Stomach smooth muscle (tissue), 2 donors: ENCODE data around the gene ANKH.

Experiments used
- H3K27ac ChIP-seq: one replicate; pipeline ENCODE4 v1.7.0; 2013; ENCODE audit warnings: mild to moderate bottlenecking, low read length, inconsistent platforms
- H3K27me3 ChIP-seq, 2 donors: one replicate each; pipeline ENCODE4 v1.7.0; 2013; ENCODE audit warnings: low read length in 2 of 2; ENCODE audit not compliant: insufficient read depth in 2 of 2, control insufficient read depth in 1 of 2
- H3K36me3 ChIP-seq, 2 donors: one replicate each; pipeline ENCODE4 v1.7.0; 2013; ENCODE audit warnings: low read length in 2 of 2; ENCODE audit not compliant: control insufficient read depth in 2 of 2, insufficient read depth in 2 of 2
- H3K4me1 ChIP-seq: one replicate; pipeline ENCODE4 v1.7.0; 2013; ENCODE audit warnings: low read length; ENCODE audit not compliant: control insufficient read depth, insufficient read depth
- H3K4me3 ChIP-seq, 2 donors: one replicate each; pipeline ENCODE4 v1.7.0; 2013; ENCODE audit warnings: low read length in 2 of 2
- H3K9ac ChIP-seq, 2 donors: one replicate each; pipeline ENCODE4 v1.7.0; 2013; ENCODE audit warnings: low read length in 2 of 2, mild to moderate bottlenecking in 1 of 2
- H3K9me3 ChIP-seq, 2 donors: one replicate each; pipeline ENCODE4 v1.7.0; 2013; ENCODE audit warnings: low read length in 2 of 2; ENCODE audit not compliant: control insufficient read depth in 2 of 2
- donor health status: healthy.
- donor health status: Pancreatic carcinoma.

Gene ANKH

GRCh38 chr5:14759744-14760547, 111.6 kb downstream of the ANKH start:
- Histone ChIP-seq H3K4me3 (no peak overlapping the region), H3K9ac (no peak overlapping the region), H3K27ac (no peak overlapping the region), H3K27me3 (no peaks in the 10 kb centered on the region), H3K9me3 (no peaks in the 10 kb centered on the region), H3K36me3 (peaks cover 2 to 6% of the 10 kb centered on the region in 2 donors), H3K4me1 (no peaks in the 10 kb centered on the region)

GRCh38 chr5:14757850-14758249, 113.7 kb downstream of the ANKH start:
- Histone ChIP-seq H3K27ac (no peak overlapping the region), H3K36me3 (peaks cover 2 to 6% of the 10 kb centered on the region in 2 donors), H3K4me3 (no peak overlapping the region), H3K9ac (no peak overlapping the region), H3K27me3 (no peaks in the 10 kb centered on the region), H3K4me1 (no peaks in the 10 kb centered on the region), H3K9me3 (no peaks in the 10 kb centered on the region)

GRCh38 chr5:14756478-14756877, 115.1 kb downstream of the ANKH start:
- Histone ChIP-seq H3K9ac (no peak overlapping the region), H3K27me3 (no peaks in the 10 kb centered on the region), H3K27ac (no peak overlapping the region)

GRCh38 chr5:14753947-14754346, 117.6 kb downstream of the ANKH start:
- no peak overlapping the region for H3K27ac ChIP-seq

More at GRCh38 chr5:14756478-14756877, 115.1 kb downstream of the ANKH start:
- Histone ChIP-seq H3K4me3 (no peak overlapping the region), H3K9me3 (no peaks in the 10 kb centered on the region), H3K36me3 (peaks cover 2 to 6% of the 10 kb centered on the region in 2 donors), H3K4me1 (no peaks in the 10 kb centered on the region)

GRCh38 chr5:14753292-14753691, 118.3 kb downstream of the ANKH start:
- no peak overlapping the region for H3K27ac ChIP-seq
- no peaks in the 10 kb centered on the region for H3K4me1 ChIP-seq
- H3K9me3 ChIP-seq, result no peaks in the 10 kb centered on the region
- peaks cover 11 to 16% of the 10 kb centered on the region in 2 donors for H3K36me3 ChIP-seq
- H3K4me3 ChIP-seq, result no peak overlapping the region
- no peaks in the 10 kb centered on the region for H3K27me3 ChIP-seq
- no peak overlapping the region for H3K9ac ChIP-seq

More at GRCh38 chr5:14753947-14754346, 117.6 kb downstream of the ANKH start:
- Histone ChIP-seq H3K4me1 (no peaks in the 10 kb centered on the region), H3K9me3 (no peaks in the 10 kb centered on the region), H3K27me3 (no peaks in the 10 kb centered on the region), H3K4me3 (no peak overlapping the region), H3K9ac (no peak overlapping the region), H3K36me3 (peaks cover 8 to 14% of the 10 kb centered on the region in 2 donors)

GRCh38 chr5:14752497-14753071, 119.0 kb downstream of the ANKH start:
- peaks cover 13 to 16% of the 10 kb centered on the region in 2 donors for H3K36me3 ChIP-seq
- no peaks in the 10 kb centered on the region for H3K27me3 ChIP-seq
- H3K4me3 ChIP-seq, result no peak overlapping the region
- no peak overlapping the region for H3K27ac ChIP-seq
- no peaks in the 10 kb centered on the region for H3K9me3 ChIP-seq
- H3K4me1 ChIP-seq, result no peaks in the 10 kb centered on the region
- no peak overlapping the region for H3K9ac ChIP-seq

- no peak overlapping the region for H3K9ac ChIP-seq
- H3K4me3 ChIP-seq, result no peak overlapping the region
- H3K27me3 ChIP-seq, result no peaks in the 10 kb centered on the region
- no peaks in the 10 kb centered on the region for H3K4me1 ChIP-seq
- no peaks in the 10 kb centered on the region for H3K9me3 ChIP-seq
- peaks cover 16 to 17% of the 10 kb centered on the region in 2 donors for H3K36me3 ChIP-seq
- H3K27ac ChIP-seq, result no peak overlapping the region
Observed at GRCh38 chr5:14750712-14751111, 120.9 kb downstream of the ANKH start.

- H3K27ac ChIP-seq, result no peak overlapping the region
- H3K9me3 ChIP-seq, result no peaks in the 10 kb centered on the region
- peaks cover 13 to 20% of the 10 kb centered on the region in 2 donors for H3K36me3 ChIP-seq
- H3K4me1 ChIP-seq, result no peaks in the 10 kb centered on the region
- no peak overlapping the region for H3K9ac ChIP-seq
- no peak overlapping the region for H3K4me3 ChIP-seq
- H3K27me3 ChIP-seq, result no peaks in the 10 kb centered on the region
Observed at GRCh38 chr5:14749579-14750101, 121.9 kb downstream of the ANKH start.

GRCh38 chr5:14748180-14748900, 123.2 kb downstream of the ANKH start:
- Histone ChIP-seq H3K27ac (no peak overlapping the region), H3K9ac (no peak overlapping the region), H3K4me3 (no peak overlapping the region), H3K36me3 (peaks cover 13 to 22% of the 10 kb centered on the region in 2 donors), H3K27me3 (no peaks in the 10 kb centered on the region), H3K4me1 (no peaks in the 10 kb centered on the region), H3K9me3 (no peaks in the 10 kb centered on the region)

- no peak overlapping the region for H3K27ac ChIP-seq
- H3K4me3 ChIP-seq, result no peak overlapping the region
- no peaks in the 10 kb centered on the region for H3K9me3 ChIP-seq
- H3K27me3 ChIP-seq, result no peaks in the 10 kb centered on the region
- H3K36me3 ChIP-seq, result peaks cover 26% of the 10 kb centered on the region in 2 donors
- no peak overlapping the region for H3K9ac ChIP-seq
- H3K4me1 ChIP-seq, result no peaks in the 10 kb centered on the region
Observed at GRCh38 chr5:14745753-14746152, 125.8 kb downstream of the ANKH start.
